Adrenal gland (tissue), 12 donors: ENCODE data around the gene SEMA5A. TPM values are rescaled to one million over a fixed set of nuclear protein-coding genes. Genes with fewer than 3 reads are reported as not detected.

Source experiments
- DNase-seq, 7 donors: peaks; one replicate each; pipeline ENCODE4 v3.0.0-alpha.2; 2019 to 2020
- H3K27ac ChIP-seq, 5 donors: fragments of 200-600 bp; sonication (generic) in 4 of 5; 1 replicate in 3 of 5; 2 replicates in 2 of 5; pipeline versions ENCODE4 v1.5.1 to v1.8.0; 2016 to 2020; ENCODE audit warnings: mild to moderate bottlenecking in 1 of 5
- H3K27me3 ChIP-seq: fragments of 200-600 bp; 2 replicates; pipeline ENCODE4 v1.8.0; 2021
- H3K36me3 ChIP-seq, 2 donors: fragments of 200-600 bp; replicated peaks in 1 of 2; 1 replicate in 1 of 2; 2 replicates in 1 of 2; pipeline versions ENCODE4 v1.5.1 to v1.8.0; 2018 to 2022
- H3K4me1 ChIP-seq, 2 donors: fragments of 200-600 bp; replicated peaks in 1 of 2; 1 replicate in 1 of 2; 2 replicates in 1 of 2; pipeline versions ENCODE4 v1.5.1 to v1.8.0; 2018 to 2021
- H3K4me3 ChIP-seq, 4 donors: fragments of 200-600 bp; sonication (generic) in 3 of 4; one replicate each; pipeline ENCODE4 v1.5.1; 2016 to 2018
- H3K9me3 ChIP-seq, 3 donors: fragments of 200-600 bp; sonication (generic) in 1 of 3; replicated peaks in 1 of 3; 1 replicate in 2 of 3; 2 replicates in 1 of 3; pipeline versions ENCODE4 v1.5.1 to v1.8.0; 2016 to 2021
- POLR2A ChIP-seq, 2 donors: fragments of 450-650 bp; IDR thresholded peaks; one replicate each; pipeline ENCODE4 v1.6.1; 2017; ENCODE audit warnings: antibody characterized with exemption in 2 of 2, mild to moderate bottlenecking in 2 of 2, moderate library complexity in 1 of 2
- WGBS, 4 donors: extraction: QIAGEN DNeasy Blood & Tissue Kit in 2 of 4; methylation state at CpG; one replicate each; pipeline versions ENCODE4 v1.1.5 to v1.1.7; 2013 to 2017; 5-methylcytosine and 5-hydroxymethylcytosine counted together
- intact Hi-C, 2 donors: fragments of 100-400 bp; cut with DNase I; formaldehyde crosslinking; loops; one replicate each; pipeline versions ENCODE4 v1.14.1 to v1.15.0; 2022 to 2023
- polyA plus RNA-seq, 3 donors: library from polyadenylated mRNA; stranded (reverse); fragments of 200-250 nt in 2 of 3; fragments of 350-450 nt in 1 of 3; fragmentation: Illumina TruSeq in 1 of 3; extraction: RNeasy Lipid Tissue Mini Kit (QIAGEN cat#74804) in 1 of 3; gene quantifications; one replicate each; pipeline ENCODE4 v1.2.3, GENCODE V29; 2013 to 2014
- total RNA-seq, 9 donors: library from RNA; depleted of rRNA in 4 of 9; stranded (reverse); fragments of >200 nt in 4 of 9; fragments of 120-200 nt in 1 of 9; fragmentation: NEBNext Ultra II Directional in 1 of 9; extraction: Animal tissue kit (Norgen Biotek cat#: 25700) in 1 of 9; gene quantifications; one replicate each; pipeline versions ENCODE4 v1.1.0 to v1.2.4, GENCODE V29; 2013 to 2023
- TF ChIP-seq, protein P1 (sequence below), 6 experiments: fragments of 450-650 bp in 4 of 6; fragments of 200-600 bp in 2 of 6; sonication (generic) in 1 of 6; IDR thresholded peaks; 1 replicate in 5 of 6; 2 replicates in 1 of 6; pipeline versions ENCODE4 v1.5.1 to v1.8.0; 2016 to 2021; ENCODE audit warnings: antibody characterized with exemption in 6 of 6, mild to moderate bottlenecking in 2 of 6, moderate library complexity in 1 of 6
- donor health status: healthy with polysubstance abuse.
- donor health status: Bipolar disorder and iron deficiency.
- donor health status: DM: yes; HTN: yes; CAD: no.
- donor health status: DM: no; HTN: no; CAD: no.
- donor health status: DM: no; HTN: no; CAD: no.
- donor health status: DM: yes; HTN: yes; CAD: no.

The SEMA5A gene
- total and polyA plus RNA-seq, 12 donors = 0.40 to 6.0 (median 2.6) TPM

DNA sequence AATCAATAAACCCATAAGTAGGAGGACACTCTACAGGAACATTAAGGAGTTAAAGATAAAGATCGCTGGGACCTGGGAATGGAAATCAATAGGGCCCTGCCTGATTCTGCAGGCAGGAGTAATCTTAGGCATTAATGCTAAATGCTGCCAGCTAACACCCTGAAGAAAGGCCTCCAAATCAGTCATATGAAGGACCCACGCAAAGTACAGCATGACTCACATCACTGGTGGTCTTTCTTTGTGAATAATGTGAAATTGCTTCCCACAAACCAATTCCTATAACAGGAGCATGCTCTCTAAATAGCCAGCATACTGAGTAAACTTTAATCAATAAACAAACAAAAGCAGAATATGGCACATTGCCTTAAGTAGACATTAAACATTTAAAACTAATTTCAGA lies 172.3 kb downstream of the SEMA5A start:
- no peak overlapping the region for H3K4me3 ChIP-seq
- intact Hi-C loops = no loop called here
- H3K36me3 ChIP-seq = no peaks in the 10 kb centered on the region
- H3K27me3 ChIP-seq = no peaks in the 10 kb centered on the region
- TF ChIP-seq POLR2A (IDR thresholded peaks at IDR 0.05) = no peak
- TF ChIP-seq, protein P1, sequence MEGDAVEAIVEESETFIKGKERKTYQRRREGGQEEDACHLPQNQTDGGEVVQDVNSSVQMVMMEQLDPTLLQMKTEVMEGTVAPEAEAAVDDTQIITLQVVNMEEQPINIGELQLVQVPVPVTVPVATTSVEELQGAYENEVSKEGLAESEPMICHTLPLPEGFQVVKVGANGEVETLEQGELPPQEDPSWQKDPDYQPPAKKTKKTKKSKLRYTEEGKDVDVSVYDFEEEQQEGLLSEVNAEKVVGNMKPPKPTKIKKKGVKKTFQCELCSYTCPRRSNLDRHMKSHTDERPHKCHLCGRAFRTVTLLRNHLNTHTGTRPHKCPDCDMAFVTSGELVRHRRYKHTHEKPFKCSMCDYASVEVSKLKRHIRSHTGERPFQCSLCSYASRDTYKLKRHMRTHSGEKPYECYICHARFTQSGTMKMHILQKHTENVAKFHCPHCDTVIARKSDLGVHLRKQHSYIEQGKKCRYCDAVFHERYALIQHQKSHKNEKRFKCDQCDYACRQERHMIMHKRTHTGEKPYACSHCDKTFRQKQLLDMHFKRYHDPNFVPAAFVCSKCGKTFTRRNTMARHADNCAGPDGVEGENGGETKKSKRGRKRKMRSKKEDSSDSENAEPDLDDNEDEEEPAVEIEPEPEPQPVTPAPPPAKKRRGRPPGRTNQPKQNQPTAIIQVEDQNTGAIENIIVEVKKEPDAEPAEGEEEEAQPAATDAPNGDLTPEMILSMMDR (IDR thresholded peaks at IDR 0.05) = no peak
- no peak overlapping the region for H3K27ac ChIP-seq
- WGBS, 4 donors = 74 to 88% (median 82%) methylated on average over 2 of the region's 2 CpGs
- H3K4me1 ChIP-seq = no peaks in the 10 kb centered on the region
- no peak for DNase-seq
- H3K9me3 ChIP-seq = peaks cover 0 to 2% (median 0%) of the 10 kb centered on the region in 3 donors

DNA sequence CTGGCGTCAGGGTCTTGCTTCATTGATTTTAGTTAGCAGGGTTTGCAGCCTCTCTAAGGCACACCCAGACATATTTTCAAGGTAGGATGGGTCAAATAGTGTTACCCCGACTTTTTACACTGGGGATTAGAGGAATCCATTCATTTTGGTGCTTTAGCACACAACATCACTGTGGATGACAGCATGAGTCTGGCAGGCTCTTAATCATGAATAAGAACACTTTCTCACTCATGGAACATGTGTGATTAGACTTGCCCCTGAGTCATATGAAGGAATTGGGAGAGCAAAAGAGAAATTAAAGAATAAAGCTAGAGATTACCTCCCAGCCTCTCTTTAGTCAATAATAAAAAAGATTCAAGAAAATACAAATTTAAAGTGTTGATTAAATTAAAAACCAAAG lies 175.6 kb downstream of the SEMA5A start:
- intact Hi-C loops = no loop called here
- no peak overlapping the region for H3K27ac ChIP-seq
- H3K9me3 ChIP-seq = peaks cover 0 to 6% (median 0%) of the 10 kb centered on the region in 3 donors
- TF ChIP-seq, protein P1 (IDR thresholded peaks at IDR 0.05) = no peak
- no peak for TF ChIP-seq POLR2A (IDR thresholded peaks at IDR 0.05)
- no peaks in the 10 kb centered on the region for H3K4me1 ChIP-seq
- no peaks in the 10 kb centered on the region for H3K36me3 ChIP-seq
- DNase-seq = no peak
- no peaks in the 10 kb centered on the region for H3K27me3 ChIP-seq
- WGBS, 4 donors = 85 to 87% (median 86%) methylated on average over 2 of the region's 2 CpGs
- H3K4me3 ChIP-seq = no peak overlapping the region

DNA sequence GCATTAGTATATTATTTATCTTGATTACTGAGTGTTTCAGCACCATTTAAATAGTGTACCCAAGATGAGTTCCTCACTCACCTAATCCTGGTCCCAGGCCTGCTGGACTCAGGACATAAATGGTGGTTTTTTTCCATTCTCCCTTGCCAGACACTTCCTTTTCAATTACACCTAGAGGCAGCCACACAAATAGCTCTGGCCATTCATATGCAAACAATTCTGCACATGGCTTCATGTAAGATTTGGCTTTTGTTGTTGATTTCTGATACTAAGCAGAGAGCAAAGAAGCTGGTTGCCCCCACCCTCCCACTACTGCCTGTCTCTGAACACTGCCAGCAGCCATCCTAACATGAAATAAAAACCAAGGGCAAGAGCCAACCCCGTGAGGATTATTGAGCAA lies 180.4 kb downstream of the SEMA5A start:
- 42 to 67% (median 57%) methylated on average over 1 of the region's 1 CpG for WGBS, 4 donors
- H3K4me1 ChIP-seq = no peaks in the 10 kb centered on the region
- no peak overlapping the region for H3K27ac ChIP-seq
- peaks cover 0 to 6% (median 0%) of the 10 kb centered on the region in 3 donors for H3K9me3 ChIP-seq
- no peak overlapping the region for H3K4me3 ChIP-seq
- H3K27me3 ChIP-seq = no peaks in the 10 kb centered on the region
- TF ChIP-seq, protein P1 (IDR thresholded peaks at IDR 0.05) = no peak
- no peak for TF ChIP-seq POLR2A (IDR thresholded peaks at IDR 0.05)
- intact Hi-C loops = loop anchor here in 1 of 2 donors (10.0 kb wide), 1 partner anchor 179 kb away; the partner anchor contains the start of gene SEMA5A
- H3K36me3 ChIP-seq = no peaks in the 10 kb centered on the region
- DNase-seq = no peak

DNA sequence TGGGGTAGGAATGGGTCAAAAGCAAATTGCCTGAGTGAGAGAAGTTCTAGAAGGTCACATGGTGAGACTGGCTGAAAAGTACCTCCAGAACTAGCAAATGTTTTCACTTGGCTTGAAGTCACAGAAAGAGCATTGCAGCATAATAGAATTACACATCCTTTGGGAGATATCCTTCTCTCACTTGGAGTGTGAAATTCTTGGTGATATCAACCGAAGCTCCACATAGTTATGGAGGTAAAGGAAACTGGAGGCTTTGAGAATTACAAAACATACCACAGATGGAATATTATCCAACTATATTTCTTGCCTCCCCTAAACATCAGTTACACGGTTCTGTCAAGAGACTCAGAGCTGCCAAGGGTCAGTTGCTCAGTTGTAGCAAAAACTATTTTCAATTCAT lies 182.4 kb downstream of the SEMA5A start:
- H3K4me1 ChIP-seq = no peaks in the 10 kb centered on the region
- no peak overlapping the region for H3K27ac ChIP-seq
- H3K4me3 ChIP-seq = no peak overlapping the region
- no peaks in the 10 kb centered on the region for H3K36me3 ChIP-seq
- DNase-seq = no peak
- H3K9me3 ChIP-seq = peaks cover 0 to 3% (median 0%) of the 10 kb centered on the region in 3 donors
- TF ChIP-seq, protein P1 (IDR thresholded peaks at IDR 0.05) = no peak
- WGBS, 4 donors = 44 to 51% (median 45%) methylated on average over 2 of the region's 2 CpGs
- intact Hi-C loops = loop anchor here (5.0 to 10.0 kb wide), 3 partner anchors 181 to 779 kb away; partner anchors contain the start of gene SEMA5A (in 2 of the 2)
- no peaks in the 10 kb centered on the region for H3K27me3 ChIP-seq
